H1 (cell line): ENCODE results near the gene RGMB. TPM values are rescaled to one million over a fixed set of nuclear protein-coding genes. Genes with fewer than 3 reads are reported as not detected.
A peak's percentile ranks its signal among the peaks of the same experiment; 100 is the strongest.

Experiments
- MAX ChIP-seq: IDR thresholded peaks from 2 replicates; pipeline ENCODE4 v1.6.1; 2012; ENCODE audit warnings: inconsistent platforms
- SIX5 ChIP-seq: IDR thresholded peaks from 2 replicates; pipeline ENCODE4 v1.6.1; 2011; ENCODE audit warnings: mild to moderate bottlenecking, low read depth, low read length
- polyA plus RNA-seq, 7 experiments: library from polyadenylated mRNA; depleted of rRNA in 3 of 7; stranded (reverse) in 5 of 7; unstranded in 2 of 7; fragments of >200 nt in 5 of 7; fragments of 200-250 nt in 2 of 7; gene quantifications; 1 replicate in 5 of 7; 2 replicates in 1 of 7; 4 replicates in 1 of 7; pipeline versions ENCODE4 v1.2.1 to v1.2.3, GENCODE V29; 2011 to 2013; ENCODE audit warnings: missing spikeins in 2 of 7, mixed read lengths in 2 of 7
- total RNA-seq: library from RNA; stranded (reverse); fragmentation: NEBNext Ultra II Directional; extraction: Animal tissue kit (Norgen Biotek cat#: 25700); gene quantifications from 2 replicates; pipeline ENCODE4 v1.2.1, GENCODE V29; 2021

Gene RGMB
- total and polyA plus RNA-seq, 2 of the 8 experiments (the other 6 are each of a cell fraction or from before 2014, with no cell fraction given), result 11.7 to 27.0 TPM

DNA sequence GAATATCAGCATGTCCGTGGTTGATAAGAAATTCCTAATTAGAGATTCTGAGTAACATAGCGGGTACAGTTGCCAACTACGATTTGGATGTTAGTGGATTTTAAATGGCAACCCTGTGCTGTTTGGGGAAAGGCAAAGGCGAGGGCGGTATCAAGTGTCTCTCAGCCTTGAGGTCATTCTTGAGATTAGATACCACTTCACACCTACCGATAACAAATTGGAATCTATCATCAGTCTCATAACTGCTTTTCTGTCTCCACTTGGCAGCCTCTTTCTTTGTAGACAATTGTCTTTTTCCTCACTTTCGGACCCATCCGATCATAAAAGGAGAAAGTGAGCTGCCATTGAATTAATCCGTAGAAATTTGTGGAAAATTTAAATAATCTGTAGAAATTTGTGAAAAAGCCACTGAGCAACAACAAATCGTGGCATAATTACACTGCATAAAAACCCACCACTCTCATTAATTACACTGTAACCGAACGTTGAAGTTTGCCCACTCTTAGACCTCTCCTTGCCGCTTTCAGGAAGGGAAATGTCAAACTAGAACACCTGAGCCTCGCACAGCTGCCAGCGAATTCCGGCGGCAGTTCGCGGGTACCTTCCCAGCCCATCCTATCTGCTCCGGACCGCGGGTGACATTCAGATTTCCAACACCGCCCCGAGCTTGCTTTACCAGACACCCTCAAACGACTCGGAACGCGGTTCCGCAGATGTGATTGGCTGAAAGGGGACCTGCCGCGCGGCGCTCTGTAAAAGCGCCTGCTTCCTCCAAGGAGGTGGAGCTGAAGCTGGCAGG is 849 bp upstream of the RGMB start (continued):
- TF ChIP-seq SIX5, result no peak
- peak; percentile 85; the same call in 1 of the 2 replicates for TF ChIP-seq MAX
